DMS 273 (cell line): Measurements from ENCODE around the gene LAMA3.
A peak's percentile ranks its signal among the peaks of the same experiment; 100 is the strongest.

ENCODE experiments used
- DNase-seq: peaks from one replicate; lab custom pipeline; 2025; ENCODE audit not compliant: unreplicated experiment; lab: John Stamatoyannopoulos, UW

LAMA3 gene

DNA sequence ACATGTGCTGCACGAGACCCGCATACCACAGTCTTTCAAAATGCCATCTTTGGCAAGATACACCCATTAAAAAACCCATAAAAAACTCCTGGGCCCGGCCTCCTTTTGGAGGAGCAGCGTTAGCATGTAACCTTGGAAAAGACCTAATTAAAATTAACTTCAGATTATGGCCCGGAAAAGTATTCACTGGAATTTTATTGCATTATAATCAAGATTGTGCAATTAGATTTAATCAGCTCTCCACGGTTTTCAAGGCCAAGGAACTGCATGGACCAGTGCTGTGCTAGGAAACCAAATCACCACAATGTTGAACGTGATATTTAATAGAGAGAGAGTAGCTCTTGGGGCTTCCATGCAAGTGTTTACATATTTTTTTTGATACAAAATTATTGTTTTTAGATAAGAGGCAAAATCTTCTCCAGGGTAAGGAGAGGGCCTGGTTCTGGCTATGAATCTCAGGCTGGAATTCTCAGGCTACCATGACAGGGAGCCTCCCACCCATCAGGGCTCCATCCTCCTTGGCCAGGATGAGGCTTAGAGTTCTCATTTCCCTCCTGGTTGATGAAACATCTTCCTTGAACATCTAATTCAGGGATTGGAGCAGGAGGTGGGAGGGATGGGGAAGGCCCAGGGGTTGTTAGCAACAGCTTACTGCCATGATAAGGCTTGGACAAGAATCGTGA lies 243.3 kb downstream of the LAMA3 start:
- DNase-seq: no peak

DNA sequence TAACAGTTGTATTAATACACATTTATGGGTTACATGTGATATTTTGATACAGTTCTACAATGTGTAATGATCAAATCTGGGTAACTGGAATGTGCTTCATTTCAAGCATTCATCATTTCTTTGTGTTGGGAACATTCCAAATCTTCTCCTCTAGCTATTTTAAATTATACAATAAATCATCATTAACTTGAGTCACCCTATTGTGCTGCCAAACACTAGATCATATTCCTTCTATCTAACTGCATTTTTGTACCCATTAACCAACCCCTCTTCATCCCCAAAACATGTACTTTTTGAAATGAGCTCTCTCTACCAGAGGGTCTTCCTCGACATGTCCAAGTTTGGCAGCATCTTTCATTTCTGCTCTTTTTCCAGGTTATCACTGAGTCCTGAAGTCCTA lies 244.2 kb downstream of the LAMA3 start:
- no peak for DNase-seq

DNA sequence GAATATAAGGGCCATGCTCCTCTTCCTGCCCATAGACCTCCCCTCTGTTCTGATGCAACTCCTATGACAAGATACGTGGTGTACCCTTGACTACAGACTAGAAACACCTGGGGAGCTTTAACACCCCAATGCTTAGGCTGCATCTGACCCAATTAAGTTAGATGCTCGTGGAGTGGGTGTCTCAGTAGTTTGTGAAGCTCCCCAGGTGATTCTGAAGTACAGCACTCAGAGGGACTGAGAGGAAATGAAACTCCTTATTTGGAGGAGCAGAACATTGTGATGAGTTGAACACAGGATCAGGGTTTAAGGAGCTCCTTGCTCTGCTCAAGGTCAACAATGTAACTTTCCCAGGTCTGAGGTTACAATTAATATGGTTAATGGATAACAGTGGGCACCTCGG lies 245.0 kb downstream of the LAMA3 start:
- no peak for DNase-seq

DNA sequence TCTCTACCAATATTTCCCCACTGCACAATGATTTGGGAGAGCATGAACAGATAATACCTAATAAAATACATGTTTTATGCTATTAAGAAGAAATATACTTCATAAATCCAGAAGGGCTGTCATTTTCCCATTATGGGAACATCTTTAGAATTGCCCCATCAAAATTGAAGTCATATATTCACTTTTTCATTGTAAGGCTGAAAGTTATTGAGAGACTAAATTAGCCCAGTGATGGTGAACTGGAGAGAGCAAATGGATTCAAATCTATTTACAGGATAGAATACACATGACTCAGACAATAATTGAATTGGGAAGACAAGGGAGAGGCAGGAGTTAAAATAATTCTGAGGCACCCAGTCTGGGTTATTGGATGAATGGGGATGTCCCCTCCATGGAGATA lies 245.6 kb downstream of the LAMA3 start:
- no peak for DNase-seq

DNA sequence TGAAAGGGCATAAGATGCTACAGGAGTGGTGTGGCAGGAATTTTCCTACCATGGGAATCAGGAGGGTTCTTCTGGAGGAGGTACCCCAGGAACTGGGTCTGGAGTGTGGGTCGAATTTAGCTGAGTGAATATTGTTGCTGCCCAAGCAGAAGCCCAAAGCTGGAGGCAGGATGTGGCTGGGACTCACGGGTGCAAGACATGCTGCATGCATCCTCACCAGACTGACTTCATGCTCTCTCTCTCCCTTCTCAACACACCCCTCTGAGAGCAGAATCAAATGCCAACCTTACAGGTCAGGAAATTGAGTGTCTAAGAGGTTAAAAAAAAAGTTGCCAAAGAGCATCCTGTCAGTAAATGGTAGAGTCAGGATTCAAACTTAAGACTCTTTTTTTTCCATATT lies 246.6 kb downstream of the LAMA3 start:
- DNase-seq: no peak

DNA sequence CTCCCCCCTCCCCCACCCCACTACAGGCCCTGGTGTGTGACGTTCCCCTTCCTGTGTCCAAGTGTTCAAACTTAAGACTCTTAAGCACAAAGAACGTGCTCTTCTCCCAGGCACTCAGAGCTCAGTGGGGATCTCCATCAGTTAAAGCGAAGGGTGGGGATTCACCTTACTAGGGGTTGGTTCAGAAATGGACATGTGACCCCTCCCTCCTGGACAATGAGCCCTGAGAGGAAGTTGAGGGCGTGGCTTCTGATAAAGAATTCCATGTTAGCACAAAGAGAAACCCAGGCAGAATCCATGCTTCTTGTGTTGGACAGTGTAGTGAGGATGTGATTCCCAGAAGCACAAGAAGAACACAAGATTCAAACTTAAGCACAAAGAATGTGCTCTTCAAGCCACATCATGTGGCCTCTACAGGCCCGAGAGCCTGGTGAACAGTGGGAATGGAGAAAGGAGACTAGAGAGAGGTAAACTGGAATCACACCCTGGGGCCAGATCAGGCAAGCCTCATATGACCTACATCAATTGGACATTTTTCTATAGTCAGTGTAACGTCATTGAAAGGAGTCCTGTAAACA lies 247.2 kb downstream of the LAMA3 start:
- DNase-seq: no peak

DNA sequence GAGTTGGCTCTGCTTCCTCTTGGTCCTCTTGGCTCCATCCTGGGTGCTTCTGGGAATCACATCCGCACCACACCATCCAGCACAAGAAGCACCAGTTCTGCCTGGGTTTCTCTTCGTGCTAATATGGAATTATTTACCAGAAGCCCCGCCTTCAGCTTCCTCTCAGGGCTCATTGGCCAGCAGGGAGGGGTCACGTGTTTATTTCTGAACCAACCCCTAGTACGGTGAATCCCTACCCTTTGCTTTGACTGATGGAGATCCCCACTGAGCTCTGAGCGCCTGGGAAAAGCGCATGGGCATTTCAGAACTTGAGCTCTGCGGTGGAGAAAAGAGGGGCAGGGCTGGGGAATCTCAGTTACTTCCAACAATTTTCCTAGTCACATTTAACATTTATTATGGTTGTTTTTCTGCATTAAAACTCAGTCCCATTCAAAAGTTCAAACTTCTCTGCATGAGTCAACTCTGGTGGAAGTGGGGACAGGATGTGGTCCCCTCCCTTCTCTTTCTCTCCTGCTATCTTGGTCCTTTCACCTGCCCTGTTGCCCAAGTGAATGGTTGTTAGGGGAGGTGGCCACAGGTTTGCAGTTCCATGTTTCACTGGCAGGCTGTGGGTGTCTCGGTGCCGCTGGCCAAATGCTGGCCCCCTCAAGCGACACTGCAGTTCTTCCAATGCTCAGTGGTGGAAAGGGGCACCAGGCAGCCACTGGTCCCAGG lies 248.9 kb downstream of the LAMA3 start:
- DNase-seq: no peak

DNA sequence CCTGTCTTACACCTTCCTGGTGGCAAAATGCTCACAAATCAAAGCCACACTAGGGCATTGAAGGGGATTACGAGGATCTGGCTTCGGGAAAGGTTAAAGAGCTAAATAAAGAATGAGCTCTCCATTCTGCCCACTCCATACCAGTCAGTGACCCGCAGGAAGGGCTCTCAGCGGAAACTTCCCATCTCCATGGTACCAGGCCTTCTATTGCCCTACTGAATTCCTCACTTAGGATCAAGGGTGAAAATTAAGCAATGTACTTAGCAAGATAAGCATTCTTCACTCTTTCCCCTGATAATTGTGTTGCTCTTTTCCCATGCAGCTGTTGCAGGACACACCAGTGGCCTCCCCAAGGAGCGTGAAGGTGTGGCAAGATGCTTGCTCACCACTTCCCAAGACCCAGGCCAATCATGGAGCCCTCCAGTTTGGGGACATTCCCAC lies 249.7 kb downstream of the LAMA3 start:
- no peak for DNase-seq

DNA sequence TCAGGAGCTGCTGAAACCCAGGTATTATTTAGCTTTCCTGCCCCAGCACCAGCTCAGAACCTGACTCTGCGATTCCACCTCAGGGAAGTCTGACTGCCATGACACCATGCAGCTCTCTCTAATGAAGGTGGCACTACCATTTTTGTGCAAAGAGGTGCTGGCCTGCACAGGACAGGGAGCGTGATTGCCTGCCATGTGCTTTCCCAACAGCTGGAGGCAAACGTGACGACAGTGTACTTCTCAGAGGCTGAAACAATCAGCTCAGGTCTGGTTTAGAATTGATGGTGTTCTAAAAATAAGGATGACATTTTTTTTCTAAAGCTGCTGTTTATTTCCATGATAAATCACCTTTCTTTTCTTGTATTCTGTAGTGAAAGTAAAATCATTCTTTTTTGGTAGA lies 250.1 kb downstream of the LAMA3 start:
- no peak for DNase-seq

DNA sequence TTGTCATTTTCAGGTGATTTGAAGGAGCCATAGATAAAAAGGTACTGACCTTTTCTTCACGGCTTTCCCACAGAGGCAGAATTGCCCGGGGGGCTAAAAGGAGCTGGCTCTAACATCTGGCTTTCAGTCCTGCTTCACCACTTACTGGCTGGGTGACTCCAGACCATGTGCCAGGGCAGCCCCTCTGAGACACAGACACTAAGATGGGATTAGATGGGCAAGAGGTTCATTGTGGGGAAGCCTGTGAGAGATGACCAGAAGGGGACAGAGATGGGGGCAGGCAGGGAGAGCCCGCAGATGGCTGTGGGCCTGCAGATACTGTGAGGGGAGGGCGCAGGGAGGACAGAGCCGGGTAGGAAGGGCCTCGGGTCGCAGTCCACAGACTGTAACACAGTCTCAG lies 250.6 kb downstream of the LAMA3 start:
- DNase-seq: no peak

DNA sequence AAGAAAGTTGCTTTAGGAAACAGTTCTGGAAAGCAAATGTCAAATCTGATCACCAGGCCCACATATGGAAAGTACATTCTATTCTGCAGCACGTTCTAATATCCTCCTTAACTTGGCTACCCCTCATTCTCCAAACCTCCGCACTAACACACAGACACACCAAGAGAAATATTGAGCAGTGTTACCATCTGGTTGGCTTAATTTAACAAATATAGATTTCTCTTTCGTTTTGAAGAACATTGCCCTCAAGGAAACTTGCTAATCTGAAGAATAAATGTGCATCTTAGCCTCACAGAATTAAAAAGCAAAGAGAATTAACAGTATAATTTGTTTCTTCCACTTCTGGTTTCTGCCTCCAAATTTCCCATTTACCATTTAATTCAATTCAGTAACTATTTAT lies 252.5 kb downstream of the LAMA3 start:
- no peak for DNase-seq

DNA sequence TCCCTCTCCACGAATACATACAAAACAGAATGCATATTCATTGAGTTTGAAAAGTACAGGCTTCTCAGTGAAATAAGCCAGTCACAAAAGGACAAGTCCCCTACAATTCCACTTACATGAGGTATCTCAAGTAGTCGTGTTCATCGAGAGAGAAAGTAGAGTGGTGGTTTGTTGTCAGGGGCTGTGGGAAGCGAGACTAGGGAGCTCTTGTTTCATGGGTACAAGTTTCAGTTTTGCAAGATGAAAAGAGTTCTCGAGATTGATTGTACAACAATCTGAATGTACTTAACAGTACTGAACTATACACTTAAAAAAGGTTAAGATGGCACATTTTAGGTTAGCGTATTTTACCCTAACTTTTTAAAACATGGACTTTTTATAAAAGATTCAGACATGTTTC lies 253.9 kb downstream of the LAMA3 start:
- DNase-seq: no peak

DNA sequence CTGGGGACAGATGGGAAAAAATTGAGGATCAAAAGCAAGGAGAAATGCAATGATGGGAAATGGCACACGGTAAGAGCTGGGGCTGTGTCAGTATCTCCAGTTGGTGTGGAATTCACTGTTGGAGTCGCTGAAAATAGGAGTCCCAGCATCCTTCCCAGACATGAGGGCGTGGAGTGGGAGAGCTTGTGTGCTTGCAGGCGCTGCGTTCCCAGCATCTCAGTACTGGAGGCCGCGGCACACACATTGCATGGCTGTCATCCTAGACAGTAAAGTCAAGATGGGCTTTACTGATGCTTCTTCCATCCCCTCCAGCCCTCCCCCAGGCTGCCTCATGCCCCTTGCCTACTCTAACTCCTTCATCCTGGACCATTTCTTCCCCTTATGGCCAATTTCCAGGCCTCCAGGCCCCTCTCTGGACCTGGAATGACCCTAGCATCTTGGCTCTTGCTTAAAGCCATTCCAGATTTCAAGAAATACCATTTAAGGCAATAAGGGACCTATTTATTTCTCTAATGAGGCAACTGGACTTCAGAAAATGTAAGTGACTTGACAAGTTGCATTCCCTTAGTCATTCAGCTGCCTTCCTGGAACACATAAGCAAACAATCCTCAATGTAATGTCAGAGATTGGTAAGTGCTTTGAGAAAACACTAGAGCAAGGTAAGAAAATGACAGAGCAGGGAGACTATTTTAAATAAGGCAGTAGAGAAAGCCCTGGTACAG lies 254.8 kb downstream of the LAMA3 start:
- DNase-seq: no peak

DNA sequence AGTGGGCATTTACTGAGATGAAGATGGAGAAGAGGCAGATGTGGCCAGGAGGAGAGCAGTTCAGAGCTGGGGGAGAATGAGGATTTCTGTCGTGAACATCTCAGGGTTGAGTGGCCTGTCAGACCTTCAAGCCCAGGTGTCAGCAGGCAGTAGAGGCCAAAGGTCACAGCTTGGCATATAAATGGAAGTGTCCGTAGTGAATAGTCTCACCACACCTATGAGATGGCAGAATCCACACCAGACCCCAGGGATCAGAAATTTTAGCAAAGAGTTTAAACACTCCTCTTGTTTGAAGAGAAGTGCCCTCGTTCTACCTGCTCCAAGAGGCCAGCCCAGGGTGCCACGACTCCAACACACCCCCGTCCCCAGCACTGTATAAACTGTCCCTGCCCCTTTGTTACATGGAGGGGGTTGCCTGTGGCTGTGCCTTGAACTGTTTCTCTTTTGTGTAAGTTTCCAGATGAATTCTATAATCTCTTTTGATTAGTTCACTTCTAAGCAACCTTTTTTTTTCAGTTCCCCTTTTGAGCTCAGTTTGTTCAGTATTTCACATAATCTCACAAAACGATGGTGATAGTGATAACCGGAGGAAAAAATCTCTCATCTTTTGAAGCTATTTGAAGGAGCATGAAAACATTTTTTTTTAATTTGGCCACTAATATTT lies 256.3 kb downstream of the LAMA3 start:
- DNase-seq: no peak

DNA sequence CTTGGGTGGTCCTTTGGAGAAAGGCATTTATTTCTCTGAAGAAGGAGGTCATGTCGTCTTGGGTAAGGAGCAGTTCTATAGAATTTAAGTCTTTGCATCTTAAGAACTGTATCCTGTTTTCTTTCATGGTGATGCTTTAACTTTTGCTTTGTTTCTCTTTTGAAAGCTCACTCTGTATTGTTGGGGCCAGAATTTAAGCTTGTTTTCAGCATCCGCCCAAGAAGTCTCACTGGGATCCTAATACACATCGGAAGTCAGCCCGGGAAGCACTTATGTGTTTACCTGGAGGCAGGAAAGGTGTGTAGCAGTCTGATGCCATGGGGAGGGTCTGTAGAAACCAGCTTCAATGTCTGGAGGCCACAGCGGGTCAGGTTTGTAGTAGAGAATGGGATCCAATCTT lies 260.6 kb downstream of the LAMA3 start:
- DNase-seq: no peak

DNA sequence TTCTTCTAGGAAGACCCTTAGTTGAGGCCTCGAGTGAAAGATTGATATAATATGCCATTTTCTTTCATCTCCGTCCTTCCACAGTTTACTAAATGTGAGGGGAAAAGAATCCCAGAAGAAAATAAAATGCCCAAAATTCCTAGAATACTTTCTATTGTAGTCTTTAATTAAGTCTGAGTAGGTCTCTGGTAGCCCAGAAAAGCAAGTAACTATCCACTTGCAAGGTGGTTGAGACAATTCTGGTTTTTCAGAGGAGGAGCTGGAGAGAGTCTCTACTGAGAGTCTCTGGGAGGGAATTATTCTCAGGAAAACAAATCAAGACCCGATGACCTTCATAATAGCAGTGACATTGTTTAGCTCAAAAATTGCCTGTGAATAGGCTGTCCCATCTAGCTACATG lies 261.4 kb downstream of the LAMA3 start:
- no peak for DNase-seq

DNA sequence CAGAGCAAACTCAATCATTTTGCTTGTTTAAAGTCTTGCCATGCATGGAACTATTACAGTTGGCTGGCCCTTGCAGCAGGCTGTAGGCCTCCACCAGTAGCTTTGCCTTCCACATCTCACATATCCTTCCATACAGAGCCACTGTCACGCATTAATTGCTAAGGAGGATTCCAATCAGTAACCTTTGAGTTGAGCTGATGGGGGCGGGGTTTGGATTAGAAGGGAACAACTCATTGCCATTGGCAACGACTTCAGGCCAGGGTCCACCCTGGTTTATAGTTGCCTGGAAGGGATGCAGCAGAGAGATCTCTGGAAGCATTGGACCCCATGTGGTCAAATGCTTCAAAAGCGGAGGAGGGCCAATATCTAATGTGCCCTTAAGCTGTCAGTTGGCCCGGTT lies 262.0 kb downstream of the LAMA3 start:
- DNase-seq: no peak

DNA sequence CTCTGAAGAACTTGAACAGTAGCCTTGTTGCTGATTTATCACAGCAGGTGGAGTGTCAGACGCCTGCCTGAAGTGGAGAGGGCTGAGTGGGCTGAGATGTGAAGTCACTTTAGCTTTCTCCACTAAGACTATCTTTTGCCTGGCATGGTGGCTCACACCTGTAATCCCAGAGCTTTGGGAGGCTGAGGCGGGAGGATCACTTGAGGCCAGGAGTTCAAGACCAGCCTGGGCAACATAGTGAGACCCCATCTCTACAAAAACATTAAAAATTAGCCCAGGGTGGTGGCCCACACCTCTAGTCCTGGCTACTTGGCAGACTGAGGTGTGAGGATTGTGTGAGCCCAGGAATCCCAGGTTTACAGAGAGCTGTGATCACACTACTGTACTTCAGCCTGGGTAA lies 264.7 kb downstream of the LAMA3 start:
- DNase-seq: no peak

DNA sequence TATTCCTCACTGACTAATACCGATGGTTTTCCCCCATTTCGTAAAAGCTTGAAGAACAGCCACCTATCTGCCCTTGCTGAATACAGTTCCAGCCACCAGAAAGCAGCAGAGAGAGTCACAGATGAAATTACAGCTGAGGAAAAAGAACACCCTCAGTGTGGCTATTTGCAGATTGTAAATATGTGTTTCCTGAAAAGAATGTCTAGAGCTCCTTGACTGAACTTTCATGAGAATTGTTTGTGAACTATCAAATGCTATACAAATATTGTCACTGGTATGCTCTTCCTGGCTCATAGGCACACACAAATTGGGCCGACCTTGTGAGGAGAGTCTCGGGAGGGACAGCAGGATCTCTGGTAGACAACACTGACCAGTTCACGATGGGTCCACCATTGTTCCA lies 267.2 kb downstream of the LAMA3 start:
- no peak for DNase-seq

DNA sequence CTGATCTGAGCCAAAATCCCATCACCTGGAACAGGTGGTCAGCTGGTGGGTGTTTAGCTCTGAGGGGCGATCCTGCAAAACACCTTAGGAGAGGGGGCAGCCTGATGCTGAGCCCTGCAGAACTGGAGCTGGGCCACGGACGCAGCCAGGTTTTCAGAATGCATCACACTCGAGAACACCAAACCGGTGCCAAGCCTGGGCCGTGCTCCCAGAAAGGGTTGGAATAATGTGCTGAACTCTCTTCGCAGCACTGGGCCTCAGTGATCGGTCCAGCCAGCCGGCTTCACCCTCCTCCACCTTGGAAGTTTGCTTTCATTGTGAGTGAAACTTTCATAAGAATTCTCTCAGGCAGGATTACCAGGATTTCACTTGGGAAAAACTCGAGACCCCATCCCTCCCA lies 268.8 kb downstream of the LAMA3 start:
- peak; percentile 9 for DNase-seq

DNA sequence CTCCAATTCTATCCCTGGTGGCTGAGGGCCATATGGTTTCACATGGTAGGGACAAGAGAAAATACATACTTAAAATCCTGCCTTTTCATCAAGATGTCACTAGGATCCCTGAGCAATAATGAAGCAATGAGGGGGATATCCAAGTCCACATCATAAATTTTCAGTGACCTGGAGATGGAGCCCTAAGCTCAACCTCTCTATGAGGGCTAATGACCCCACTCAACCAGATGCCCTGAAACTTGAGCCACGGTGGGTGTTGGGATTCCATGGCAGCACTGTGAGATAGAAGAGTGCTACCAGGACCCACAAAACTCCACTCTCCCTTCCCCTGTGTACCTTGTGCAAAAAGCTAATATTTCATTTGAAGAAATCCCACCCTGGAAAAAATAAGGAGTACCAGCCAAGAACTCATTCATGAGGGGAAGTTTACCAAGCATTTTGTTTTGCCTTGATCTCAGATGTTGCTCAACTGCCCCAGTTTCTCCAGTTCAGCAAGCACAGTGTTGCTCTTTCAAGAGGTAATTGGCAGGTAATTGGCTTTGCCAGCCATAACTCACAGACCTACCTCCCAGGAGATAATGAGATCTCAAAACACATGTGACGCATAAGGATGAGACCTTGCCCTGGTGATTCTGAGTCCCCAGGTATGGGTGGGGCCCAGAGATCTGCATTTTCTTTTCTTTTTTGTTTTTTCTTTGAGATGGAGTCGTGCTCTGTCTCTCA lies 274.4 kb downstream of the LAMA3 start:
- peak; percentile 81 for DNase-seq
